SH-SY5Y (cell line): ENCODE measurements around the gene TBC1D17.

Source experiments
- GATA2 ChIP-seq: IDR thresholded peaks from 2 replicates; pipeline ENCODE4 v1.6.1; 2011; ENCODE audit warnings: mild to moderate bottlenecking, low read depth, low read length
- GATA3 ChIP-seq: IDR thresholded peaks from 2 replicates; pipeline ENCODE4 v1.6.1; 2011; ENCODE audit warnings: low read depth, mild to moderate bottlenecking, low read length, moderate library complexity

- TF ChIP-seq GATA2 (no peak), GATA3 (no peak)
Observed at GRCh38 chr19:49837009-49837310, 40.5 kb upstream of the TBC1D17 start.
